ENCODE measurements around the gene RDX.

The RDX gene

DNA sequence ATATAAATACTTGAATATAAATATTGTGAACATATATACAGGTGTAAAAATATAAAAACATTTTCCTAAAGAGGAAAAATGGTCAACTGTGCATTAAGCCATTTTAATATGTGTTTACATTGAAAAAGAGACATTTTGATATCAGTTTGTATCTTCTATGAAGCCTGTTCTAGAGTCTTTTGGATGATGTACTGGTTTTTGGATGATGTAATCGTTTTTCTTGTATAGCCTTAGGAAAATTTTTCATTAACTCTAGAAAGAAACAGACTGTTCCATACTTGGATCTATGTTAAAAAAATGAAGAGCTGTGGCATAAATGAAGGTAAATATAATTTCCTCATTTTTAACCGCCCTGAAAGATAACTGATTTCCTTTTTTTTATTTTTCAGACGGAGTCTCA, 39.6 kb upstream of the RDX start:
- no peak overlapping the region for H3K27ac ChIP-seq

GRCh38 chr11:110335358-110335757, 38.9 kb upstream of the RDX start:
- Histone ChIP-seq H3K27ac (no peak overlapping the region), H3K4me3 (no peak overlapping the region)
- no peak for DNase-seq (ENCODE audit: low spot score)
- TF ChIP-seq, protein P1, sequence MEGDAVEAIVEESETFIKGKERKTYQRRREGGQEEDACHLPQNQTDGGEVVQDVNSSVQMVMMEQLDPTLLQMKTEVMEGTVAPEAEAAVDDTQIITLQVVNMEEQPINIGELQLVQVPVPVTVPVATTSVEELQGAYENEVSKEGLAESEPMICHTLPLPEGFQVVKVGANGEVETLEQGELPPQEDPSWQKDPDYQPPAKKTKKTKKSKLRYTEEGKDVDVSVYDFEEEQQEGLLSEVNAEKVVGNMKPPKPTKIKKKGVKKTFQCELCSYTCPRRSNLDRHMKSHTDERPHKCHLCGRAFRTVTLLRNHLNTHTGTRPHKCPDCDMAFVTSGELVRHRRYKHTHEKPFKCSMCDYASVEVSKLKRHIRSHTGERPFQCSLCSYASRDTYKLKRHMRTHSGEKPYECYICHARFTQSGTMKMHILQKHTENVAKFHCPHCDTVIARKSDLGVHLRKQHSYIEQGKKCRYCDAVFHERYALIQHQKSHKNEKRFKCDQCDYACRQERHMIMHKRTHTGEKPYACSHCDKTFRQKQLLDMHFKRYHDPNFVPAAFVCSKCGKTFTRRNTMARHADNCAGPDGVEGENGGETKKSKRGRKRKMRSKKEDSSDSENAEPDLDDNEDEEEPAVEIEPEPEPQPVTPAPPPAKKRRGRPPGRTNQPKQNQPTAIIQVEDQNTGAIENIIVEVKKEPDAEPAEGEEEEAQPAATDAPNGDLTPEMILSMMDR (IDR thresholded peaks at IDR 0.05), result no peak

More for the DNA sequence above, 39.6 kb upstream of the RDX start:
- H3K4me3 ChIP-seq, result no peak overlapping the region
- TF ChIP-seq, protein P1 (IDR thresholded peaks at IDR 0.05), result no peak
- DNase-seq (ENCODE audit: low spot score), result no peak

DNA sequence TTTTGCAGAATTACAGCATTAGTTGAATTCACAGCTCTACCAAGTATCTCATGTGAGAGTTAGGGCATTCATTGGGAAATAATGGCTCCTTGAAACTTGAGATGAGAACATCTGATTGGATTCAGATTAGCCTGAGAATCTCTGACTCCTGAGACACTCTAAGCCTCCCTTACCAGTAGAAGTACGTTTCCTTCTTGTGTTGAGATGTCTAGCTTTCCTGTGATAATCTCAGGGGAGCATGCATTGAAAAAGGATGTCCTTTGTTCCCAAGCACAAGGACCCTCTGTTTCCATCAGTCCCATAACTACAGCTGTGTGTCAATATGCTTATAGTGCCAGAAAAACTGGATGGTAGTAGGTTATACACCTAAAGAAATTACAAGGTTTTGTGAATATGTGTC, 35.2 kb upstream of the RDX start:
- Histone ChIP-seq H3K4me3 (no peak overlapping the region), H3K27ac (no peak overlapping the region)
- DNase-seq (ENCODE audit: low spot score), result no peak
- TF ChIP-seq, protein P1 (IDR thresholded peaks at IDR 0.05), result no peak

DNA sequence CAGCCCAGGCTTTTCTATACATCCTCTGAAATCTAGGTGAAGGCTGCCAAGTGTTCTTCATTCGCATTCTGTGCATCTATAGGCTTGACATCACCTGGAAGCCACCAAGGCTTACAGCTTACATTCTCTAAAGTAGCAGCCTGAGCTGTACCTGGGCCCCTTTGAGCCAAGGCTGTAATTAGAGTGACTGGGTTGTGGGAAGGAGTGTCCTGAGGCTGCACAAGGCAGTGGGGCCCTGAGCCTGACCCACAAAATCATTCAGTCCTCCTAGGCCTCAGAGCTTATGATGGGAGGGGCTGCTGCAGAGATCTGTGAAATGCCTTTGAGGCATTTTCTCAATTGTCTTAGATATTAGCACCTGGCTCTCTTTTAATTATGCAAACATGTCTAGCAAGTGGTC, 33.0 kb upstream of the RDX start:
- Histone ChIP-seq H3K27ac (no peak overlapping the region), H3K4me3 (no peak overlapping the region)
- TF ChIP-seq, protein P1 (IDR thresholded peaks at IDR 0.05), result no peak
- DNase-seq (ENCODE audit: low spot score), result no peak

DNA sequence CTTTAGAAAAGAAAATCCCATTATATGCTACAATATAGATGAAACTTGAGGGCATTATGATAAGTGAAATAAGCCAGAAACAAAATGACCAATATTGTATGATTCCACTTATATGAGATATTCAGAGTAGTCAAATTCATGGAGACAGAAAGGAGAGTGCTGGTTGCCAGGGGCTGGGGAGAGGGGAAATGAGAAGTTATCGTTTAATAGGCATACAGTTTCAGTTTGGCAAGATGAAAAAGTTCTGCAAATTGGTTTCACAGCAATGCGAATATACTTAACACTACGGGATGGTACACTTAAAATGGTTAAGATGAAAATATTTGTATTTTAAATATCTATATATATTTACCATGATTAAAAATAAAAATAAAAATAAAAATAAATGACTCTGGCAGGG, 31.1 kb upstream of the RDX start:
- TF ChIP-seq, protein P1 (IDR thresholded peaks at IDR 0.05), result no peak
- DNase-seq (ENCODE audit: low spot score), result no peak

DNA sequence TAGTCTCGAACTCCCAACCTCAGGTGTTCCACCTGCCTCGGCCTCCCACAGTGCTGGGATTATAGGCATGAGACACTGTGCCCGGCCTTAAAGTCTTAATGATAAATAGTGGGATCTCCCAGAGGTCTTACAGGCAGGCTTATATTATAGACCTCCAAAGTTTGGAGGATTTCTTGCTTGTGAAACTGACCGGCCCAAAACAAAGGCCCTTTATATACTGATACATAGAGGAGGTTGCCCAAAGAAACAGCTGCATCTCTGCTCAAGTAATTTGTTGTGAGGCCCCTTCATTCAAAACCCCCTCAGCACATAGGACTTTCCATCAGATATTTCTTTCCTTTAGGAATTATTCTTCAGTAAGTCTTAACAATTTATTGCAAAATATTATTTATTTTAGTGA, 27.4 kb upstream of the RDX start:
- TF ChIP-seq, protein P1 (IDR thresholded peaks at IDR 0.05), result no peak
- no peak overlapping the region for H3K4me3 ChIP-seq
- H3K27ac ChIP-seq, result no peak overlapping the region
- DNase-seq (ENCODE audit: low spot score), result no peak

More for the DNA sequence above, 31.1 kb upstream of the RDX start:
- Histone ChIP-seq H3K27ac (no peak overlapping the region), H3K4me3 (no peak overlapping the region)

- TF ChIP-seq, protein P1 (IDR thresholded peaks at IDR 0.05), result no peak
- no peak overlapping the region for H3K27ac ChIP-seq
- H3K4me3 ChIP-seq, result no peak overlapping the region
- DNase-seq (ENCODE audit: low spot score), result no peak
Observed at GRCh38 chr11:110319501-110319900, 23.1 kb upstream of the RDX start.
